ENCODE data around the gene NCAPD2.
"Not testable (repeated sequence)": the region's sequence is repeated elsewhere in the genome, so short reads cannot be mapped to it uniquely, and the experiment has no call there.

Gene NCAPD2

DNA sequence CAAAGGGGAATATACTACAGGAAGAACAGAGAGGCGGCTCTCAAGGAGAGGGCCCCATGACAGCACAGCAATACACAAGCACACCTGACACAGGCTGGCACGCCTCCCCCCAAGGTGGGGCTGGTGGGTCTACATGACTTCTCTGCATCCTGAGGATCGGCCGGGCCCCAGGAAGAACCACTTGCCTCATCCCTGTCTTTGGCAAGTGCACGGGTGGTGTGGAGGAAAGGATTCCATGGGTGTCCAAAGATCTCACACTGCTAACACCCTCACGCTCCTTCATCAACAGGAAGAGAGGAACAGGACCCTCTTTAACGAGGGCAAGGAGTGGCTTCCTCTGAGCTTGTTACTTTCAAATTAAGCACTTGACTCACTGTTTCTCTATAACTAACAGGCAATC, 30.7 kb upstream of the NCAPD2 start:
- DNase-seq (ENCODE audit: low spot score): no peak

DNA sequence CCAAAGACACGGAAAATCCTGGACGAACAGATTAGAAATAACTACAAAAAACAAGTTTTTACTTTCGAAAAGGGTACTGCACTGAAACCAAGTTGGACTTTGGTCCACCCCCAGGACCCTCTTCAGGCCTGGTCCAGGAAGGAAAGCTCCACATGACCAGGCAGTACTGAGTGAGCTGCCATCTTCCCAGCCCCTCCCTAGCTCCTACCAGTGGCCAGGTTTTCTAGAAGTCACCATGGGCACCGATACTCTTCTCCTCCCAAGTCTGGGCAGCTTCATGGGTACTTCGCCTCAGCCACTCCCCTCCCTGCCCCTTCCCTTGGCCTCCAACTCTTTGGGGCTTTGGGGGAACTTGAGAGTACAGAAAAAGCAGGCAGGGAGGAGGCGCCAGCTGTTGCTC, 30.0 kb upstream of the NCAPD2 start:
- DNase-seq (ENCODE audit: low spot score): no peak

DNA sequence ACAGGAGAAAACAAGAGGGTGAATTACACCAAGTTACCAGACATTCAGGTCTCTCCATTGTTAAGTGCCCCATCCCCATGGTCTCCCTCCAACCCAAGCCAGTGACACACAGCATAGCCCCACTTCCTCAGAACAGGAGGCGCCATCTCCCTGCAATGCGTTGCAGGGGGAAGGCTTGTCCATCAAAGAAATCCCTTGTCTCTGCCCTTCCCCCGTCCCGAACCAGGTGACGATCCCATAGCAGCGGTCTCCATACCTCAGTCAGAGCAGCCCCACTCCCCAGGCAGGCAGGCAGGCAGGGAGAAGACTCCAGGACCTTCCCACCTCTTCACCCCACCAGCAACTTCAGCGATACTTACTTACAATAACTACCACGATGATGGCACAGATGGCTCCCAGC, 29.4 kb upstream of the NCAPD2 start:
- DNase-seq (ENCODE audit: low spot score): no peak

DNA sequence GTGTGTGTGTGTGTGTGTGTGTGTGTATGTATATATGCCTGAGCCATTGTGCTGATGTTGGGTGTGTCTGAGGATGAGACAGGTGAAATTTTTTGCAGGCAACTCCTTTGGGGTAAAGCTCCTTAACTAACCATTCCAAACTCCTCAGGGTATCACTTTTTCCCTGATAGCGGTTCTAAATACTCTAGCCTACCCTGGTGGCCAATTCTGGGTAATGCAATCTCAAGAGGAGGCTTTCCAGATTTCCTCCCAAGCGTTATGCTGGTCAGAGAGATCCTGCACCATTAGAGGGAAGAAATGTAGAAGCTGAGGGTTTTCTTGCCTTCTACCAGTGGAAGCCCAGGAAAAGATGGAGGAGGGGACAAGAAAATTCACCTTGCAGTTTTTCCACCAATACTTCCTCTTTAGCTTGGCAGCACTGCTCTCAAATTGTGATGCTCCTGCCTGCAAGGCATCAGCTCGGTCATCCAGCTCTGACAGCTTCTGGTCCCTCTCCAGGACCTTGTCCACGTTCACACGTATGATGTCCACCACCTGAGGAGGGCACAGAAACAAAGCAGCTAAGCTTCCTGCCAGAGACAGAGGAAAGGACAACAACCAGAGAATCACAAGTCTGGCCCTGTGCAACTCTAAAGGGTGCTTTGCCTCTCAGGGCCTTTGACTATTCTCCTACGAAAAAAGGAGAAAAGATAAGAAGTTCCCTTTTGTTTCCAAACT, 28.3 kb upstream of the NCAPD2 start:
- peak; percentile 72 for DNase-seq (ENCODE audit: low spot score)

DNA sequence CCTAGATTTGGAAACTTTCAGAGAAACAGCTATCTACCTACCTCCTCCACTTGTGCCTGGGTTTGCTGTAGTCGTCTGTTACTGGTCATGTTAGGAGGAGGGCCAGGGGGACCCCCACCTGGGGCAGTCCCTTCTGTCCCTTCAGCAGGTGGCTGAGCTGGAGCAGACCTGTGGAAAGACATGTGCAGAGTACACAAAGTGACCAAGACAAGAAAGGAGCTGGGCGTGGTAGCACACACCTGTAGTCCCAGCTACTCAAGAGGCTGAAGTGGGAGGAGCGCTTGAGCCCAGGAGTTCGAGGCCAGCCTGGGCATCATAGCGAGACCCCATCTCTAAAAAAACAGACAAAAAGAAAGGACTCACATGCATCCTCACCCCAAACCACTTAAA, 27.7 kb upstream of the NCAPD2 start:
- DNase-seq (ENCODE audit: low spot score): no peak

DNA sequence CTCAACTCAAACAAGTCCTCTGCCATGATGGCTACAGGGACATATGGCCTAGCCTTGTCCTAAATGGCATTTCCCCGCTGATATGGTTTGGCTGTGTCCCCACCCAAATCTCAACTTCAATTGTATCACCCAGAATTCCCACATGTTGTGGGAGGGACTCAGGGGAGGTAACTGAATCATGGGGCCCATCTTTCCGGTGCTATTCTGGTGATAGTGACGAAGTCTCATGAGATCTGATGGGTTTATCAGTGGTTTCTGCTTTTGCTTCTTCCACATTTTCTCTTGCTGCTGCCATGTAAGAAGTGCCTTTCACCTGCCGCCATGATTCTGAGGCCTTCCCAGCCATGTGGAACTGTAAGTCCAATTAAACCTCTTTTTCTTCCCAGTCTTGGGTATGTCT, 27.2 kb upstream of the NCAPD2 start:
- not testable (repeated sequence) for DNase-seq (ENCODE audit: low spot score)

DNA sequence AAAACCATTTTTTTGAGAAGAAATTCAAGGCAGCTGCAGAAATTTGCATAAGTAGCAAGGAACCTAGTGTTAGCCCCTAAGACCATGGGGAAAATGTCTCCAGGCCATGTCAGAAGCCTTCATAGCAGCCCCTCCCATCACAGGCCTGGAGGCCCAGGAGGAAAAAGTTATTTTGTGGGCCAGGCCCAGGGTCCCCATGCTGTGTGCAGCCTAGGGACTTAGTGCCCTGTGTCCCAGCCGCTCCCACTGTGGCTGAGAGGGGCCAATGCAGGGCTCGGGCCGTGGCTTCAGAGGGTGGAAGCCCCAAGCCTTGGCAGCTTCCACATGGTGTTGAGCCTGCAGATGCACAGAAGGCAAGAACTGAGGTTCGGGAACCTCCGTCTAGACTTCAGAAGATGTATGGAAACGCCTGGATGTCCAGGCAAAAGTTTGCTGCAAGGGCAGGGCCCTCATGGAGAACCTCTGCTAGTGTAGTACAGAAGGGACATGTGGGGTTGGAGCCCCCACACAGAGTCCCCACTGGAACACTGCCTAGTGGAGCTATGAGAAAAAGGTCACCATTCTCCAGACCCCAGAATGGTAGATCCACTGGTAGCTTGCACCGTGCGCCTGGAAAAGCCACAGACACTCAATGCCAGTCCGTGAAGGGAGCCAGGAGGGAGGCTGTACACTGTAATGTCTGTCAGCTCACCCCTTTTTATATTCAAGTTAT, 26.2 kb upstream of the NCAPD2 start:
- not testable (repeated sequence) for DNase-seq (ENCODE audit: low spot score)

DNA sequence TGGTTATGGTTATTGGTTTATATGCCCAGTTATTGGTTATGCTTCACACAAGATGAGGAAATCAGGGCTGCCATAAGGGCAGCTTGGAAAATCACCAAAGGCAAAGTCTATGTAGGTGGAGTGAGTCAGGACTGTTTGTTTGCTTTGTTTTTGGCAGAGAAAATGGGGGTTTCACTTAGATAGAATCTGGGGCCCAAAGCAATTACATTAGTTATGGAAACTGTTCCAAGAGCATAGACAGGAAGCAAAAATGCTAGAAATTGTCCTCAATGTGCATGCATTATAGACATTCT, 25.7 kb upstream of the NCAPD2 start:
- peak; percentile 20 for DNase-seq (ENCODE audit: low spot score)

DNA sequence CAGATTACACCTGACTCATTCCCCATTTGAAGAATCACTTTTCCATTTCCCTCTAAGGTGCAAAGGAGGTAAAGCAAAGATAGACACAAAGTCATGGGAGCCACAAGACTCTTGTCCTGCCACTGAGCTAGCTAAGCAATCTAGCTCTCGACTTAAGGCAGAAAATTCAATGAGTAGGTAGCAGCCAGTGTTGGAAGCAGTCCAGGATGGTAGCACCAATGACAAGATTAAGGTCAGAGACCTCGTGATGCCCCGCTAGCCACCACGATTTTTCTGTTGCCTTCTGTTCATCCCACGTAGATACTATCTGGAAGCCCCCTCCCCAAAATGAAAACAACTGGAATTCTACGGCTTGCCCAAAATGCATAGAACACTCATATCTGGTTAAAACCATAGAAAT, 24.8 kb upstream of the NCAPD2 start:
- DNase-seq (ENCODE audit: low spot score): no peak

DNA sequence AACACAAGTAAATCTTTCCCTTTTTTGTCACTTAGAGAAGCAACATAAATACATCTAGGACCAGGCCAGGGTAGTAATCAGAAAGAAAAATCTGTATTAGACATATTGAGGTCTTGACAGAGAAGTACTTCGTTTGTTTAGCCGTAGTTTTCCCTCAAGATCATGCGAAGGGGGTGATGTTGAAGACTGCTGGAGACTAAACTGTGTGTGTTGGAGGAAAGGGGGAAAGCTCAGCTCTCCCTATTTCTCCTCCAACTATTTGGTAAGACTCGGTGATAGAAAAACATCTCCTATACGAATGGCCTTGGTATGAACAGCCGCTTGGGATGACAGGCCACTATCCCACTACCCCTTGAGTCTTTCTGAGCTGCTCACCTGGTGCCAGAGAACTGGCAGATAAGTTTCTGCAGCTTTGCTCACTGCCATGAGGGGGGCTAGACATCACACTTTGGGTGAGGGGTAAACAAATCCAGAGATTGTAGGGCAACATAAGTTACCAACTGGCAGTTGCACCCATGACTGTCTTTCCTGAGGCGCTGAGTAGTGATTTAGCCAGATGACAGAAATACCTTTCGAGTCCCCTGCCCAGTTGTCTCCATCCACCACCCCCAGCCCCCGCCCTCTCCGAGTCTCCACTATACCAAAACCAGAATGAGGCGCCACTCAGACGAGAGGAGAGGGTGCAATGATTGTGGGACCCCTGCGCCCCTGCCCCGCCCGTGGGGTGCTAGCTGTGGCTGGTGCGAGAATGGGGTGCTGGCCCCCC, 24.1 kb upstream of the NCAPD2 start:
- no peak for DNase-seq (ENCODE audit: low spot score)

DNA sequence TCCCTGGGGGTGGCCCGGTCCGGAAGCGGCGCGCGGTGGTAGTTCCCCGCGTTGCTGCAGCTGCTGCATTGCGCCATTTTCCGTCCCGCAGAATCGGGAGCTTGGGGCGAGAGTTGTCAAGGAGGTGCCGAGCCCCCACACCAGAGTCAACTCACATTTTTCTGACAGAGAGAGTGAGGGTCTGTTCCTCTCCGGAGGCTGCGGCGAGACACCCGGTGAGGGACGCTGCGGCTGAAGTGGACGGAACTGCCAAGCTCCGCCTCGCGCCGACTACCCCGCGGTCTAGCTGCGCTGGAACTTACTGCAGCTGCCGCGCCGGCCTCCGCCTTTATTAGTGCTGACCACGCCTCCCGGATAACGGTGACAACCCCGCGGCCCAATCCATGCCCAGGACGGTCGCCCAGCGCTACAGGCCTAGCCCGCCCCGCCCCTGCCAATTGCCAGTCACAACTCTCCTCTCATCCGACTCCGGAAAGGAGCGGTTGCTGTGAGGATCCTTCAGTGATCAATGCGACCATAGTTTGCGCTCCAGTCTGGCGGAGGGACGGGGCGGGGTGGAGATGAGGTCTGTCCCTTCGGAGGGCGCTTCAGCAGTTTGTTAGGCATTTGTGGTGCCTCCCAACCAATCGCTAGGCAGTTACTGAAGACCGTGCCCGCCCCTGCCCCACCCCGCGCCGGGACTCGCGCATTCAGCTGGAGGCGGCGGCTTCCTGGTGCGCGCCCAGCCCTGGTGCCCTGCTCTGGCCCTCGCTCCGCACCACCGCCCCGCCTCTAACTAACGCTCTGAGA, 23.3 kb upstream of the NCAPD2 start, which contains the start of gene VAMP1:
Gene VAMP1 (minus strand): TSS at position 303 of the 789 bp plus-strand sequence. CDS start 146 bp downstream, at position 157.
- DNase-seq (ENCODE audit: low spot score): peak; percentile 97

DNA sequence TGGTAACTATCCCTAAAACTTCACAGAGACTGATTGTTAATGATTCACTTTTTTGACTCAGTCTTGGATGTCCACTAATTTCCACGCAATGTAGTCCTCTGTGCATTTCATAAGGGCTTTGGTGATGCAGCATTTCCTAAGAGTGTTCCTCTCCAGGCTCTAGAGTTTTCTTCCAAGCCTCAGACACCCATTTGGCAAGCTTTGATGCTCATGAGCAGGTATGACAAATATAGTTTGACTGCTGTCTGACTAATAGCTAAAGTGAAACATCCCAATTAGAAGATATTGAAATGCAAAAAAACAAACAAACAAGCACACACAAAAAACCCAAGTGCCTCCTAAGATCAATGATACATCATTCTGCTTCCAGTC, 21.9 kb upstream of the NCAPD2 start:
- DNase-seq (ENCODE audit: low spot score): peak; percentile 45

DNA sequence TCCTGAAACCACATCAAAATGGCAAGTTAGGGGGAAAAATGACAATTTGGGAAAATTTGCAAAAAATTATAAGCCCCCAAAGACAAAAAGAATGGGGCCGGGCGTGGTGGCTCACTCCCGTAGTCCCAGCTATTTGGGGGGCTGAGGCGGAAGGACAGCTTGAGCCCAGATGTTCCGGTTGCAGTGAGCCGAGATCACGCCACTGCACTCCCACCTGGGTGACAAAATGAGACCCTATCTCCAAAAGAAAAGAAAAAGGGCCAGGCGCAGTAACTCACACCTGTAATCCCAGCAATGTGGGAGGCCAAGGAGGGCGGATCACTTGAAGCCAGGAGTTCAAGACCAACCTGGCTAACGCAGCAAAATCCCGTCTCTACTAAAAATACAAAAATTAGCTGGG, 21.4 kb upstream of the NCAPD2 start:
- DNase-seq (ENCODE audit: low spot score): no peak

DNA sequence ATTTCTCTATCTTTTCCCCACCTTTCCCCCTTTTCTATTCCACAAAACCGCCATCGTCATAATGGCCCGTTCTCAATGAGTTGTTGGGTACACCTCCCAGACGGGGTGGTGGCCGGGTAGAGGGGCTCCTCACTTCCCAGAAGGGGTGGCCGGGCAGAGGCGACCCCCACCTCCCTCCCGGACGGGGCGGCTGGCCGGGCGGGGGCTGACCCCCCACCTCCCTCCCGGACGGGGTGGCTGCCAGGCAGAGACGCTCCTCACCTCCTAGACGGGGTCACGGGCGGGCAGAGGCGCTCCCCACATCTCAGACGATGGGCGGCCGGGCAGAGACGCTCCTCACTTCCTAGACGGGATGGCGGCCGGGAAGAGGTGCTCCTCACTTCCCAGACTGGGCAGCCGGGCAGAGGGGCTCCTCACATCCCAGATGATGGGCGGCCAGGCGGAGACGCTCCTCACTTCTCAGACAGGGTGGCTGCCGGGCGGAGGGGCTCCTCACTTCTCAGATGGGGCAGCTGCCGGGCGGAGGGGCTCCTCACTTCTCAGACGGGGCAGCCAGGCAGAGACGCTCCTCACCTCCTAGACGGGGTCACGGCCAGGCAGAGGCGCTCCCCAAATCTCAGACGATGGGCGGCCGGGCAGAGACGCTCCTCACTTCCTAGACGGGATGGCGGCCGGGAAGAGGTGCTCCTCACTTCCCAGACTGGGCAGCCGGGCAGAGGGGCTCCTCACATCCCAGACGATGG, 18.5 kb upstream of the NCAPD2 start:
- not testable (repeated sequence) for DNase-seq (ENCODE audit: low spot score)

DNA sequence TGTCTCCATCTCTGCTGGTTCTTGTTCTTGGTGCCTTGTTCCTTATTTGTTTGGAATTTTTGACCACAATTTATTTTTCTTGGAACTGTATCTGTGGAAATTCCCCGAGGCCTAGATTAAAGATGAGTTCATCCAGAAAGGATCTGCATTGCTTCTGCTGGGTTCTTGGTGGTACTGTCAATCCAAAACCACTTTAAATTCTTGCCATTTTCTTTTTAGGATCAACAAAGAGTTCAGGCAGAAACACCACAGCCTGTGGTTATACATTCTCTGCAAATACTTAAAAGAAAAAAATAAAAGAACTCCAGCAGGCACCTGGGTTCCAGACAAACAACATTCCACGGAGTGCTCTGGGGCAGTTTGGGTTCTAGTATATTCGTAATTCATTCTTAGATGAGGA, 17.4 kb upstream of the NCAPD2 start:
- DNase-seq (ENCODE audit: low spot score): peak; percentile 63

DNA sequence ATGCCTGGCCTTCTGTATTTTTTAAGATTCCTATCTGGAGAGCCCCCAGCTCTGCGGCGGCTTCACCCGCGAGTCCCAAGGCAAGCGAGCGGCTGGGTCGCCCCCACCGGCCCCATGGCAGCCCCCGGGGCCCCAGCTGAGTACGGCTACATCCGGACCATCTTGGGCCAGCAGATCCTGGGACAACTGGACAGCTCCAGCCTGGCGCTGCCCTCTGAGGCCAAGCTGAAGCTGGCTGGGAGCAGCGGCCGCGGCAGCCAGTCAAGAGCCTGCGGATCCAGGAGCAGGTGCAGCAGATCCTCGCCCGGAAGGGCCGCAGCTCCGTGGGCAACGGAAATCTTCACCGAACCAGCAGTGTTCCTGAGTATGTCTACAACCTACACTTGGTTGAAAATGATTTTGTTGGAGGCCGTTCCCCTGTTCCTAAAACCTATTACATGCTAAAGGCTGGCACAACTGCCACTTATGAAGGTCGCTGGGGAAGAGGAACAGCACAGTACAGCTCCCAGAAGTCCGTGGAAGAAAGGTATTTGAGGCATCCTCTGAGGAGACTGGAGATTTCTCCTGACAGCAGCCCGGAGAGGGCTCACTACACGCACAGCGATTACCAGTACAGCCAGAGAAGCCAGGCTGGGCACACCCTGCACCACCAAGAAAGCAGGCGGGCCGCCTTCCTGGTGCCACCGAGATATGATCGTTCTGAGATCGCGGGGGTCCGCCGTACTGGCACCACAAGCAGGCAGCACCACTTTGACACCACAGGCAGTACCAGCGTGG, 16.1 kb upstream of the NCAPD2 start:
- not testable (repeated sequence) for DNase-seq (ENCODE audit: low spot score)

DNA sequence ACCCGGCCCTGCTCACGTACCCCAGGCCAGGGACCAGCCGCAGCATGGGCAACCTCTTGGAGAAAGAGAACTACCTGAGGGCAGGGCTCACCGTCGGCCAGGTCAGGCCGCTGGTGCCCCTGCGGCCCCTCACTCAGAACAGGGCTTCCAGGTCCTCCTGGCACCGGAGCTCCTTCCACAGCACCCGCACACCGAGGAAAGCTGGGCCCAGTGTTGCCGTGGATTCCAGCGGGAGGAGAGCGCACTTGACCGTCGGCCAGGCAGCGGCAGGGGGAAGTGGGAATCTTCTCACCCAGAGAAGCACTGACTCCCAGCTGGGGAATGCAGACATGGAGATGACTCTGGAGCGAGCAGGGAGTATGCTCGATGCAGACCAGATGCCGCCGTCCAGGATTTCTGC, 15.5 kb upstream of the NCAPD2 start:
- peak; percentile 90 for DNase-seq (ENCODE audit: low spot score)

DNA sequence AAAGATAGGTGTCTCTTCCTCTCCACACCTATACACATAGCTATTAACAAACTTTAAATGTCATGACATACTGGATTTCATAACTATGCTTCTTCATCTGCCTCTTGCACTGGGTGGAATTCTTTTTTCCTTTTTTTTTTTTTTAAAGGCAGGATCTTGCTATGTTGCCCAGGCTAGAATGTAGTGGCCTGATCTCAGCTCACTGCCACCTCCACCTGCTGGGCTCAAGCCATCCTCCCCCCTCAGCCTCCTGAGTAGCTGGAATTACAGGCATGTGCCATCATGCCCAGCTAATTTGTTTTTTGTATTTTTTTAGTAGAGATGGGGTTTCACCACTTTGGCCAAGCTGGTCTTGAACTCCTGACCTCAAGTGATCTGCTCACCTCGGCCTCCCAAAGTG, 5.7 kb upstream of the NCAPD2 start:
- DNase-seq (ENCODE audit: low spot score): no peak

DNA sequence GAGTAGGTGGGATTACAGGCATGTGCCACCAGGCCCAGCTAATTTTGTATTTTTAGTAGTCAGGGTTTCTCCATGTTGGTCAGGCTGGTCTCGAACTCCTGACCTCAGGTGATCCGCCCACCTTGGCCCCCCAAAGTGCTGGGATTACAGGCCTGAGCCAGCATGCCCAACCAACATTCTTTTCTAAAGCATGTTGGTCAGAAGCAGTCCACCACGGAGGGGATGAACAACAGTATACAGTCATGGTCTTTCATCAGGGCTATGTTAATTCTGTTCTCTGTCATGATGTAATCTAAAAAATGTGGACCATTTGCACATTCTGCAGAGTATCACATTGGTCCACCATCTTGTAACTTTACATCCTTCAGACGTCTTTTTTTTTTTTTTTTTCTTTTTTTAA, 4.5 kb upstream of the NCAPD2 start:
- no peak for DNase-seq (ENCODE audit: low spot score)

DNA sequence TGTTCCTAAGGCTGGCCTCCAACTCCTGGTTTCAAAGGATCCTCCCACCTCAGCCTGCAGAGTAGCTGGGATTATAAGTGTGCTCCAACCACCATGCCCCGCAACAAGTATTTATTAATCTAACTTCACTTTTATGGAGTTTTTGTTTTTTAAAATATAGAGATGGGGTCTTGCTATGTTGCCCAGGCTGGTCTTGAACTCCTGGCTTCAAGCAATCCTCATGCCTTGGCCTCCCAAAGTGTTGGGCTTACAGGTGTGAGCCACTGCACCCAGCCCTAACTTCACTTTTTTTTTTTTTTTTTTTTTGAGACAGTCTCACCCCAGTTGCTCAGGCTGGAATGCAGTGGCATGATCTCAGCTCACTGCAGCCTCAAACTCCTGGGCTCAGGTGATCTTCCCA, 3.2 kb upstream of the NCAPD2 start:
- not testable (repeated sequence) for DNase-seq (ENCODE audit: low spot score)
